T47D (cell line): ENCODE data around the gene CTNNBL1.

Experiments
- DNase-seq, 2 experiments: peaks; one replicate each; pipeline versions ENCODE4 v3.0.0 to v3.0.0-alpha.2; 2011 to 2012; ENCODE audit warnings: low read depth in 1 of 2, low spot score in 1 of 2
- JUND ChIP-seq: IDR thresholded peaks from 2 replicates; pipeline ENCODE4 v1.6.1; 2012; ENCODE audit warnings: low read depth
- in situ Hi-C: cut with HindIII; loops from 2 replicates; pipeline ENCODE4 v1.10.0; 2016; ENCODE audit warnings: low sequenced_read_pairs, low pct_unique_long_range_greater_than_20kb

CTNNBL1 gene

GRCh38 chr20:37742131-37742530 is 48.3 kb downstream of the CTNNBL1 start:
- DNase-seq: no peak
- TF ChIP-seq JUND: no peak
- in situ Hi-C loops: no loop called here

- in situ Hi-C loops: no loop called here
- TF ChIP-seq JUND: no peak
- no peak for DNase-seq
Observed at GRCh38 chr20:37744347-37744746, 50.5 kb downstream of the CTNNBL1 start.

GRCh38 chr20:37745553-37745952 is 51.7 kb downstream of the CTNNBL1 start:
- in situ Hi-C loops: no loop called here

GRCh38 chr20:37748015-37748414 is 54.2 kb downstream of the CTNNBL1 start:
- TF ChIP-seq JUND: no peak
- in situ Hi-C loops: no loop called here
- no peak for DNase-seq

More at GRCh38 chr20:37745553-37745952, 51.7 kb downstream of the CTNNBL1 start:
- no peak for DNase-seq
- no peak for TF ChIP-seq JUND

- in situ Hi-C loops: no loop called here
- no peak for DNase-seq
- TF ChIP-seq JUND: no peak
Observed at GRCh38 chr20:37749218-37749617, 55.4 kb downstream of the CTNNBL1 start.

- TF ChIP-seq JUND: no peak
- in situ Hi-C loops: no loop called here
- DNase-seq: no peak
Observed at GRCh38 chr20:37749620-37750403, 56.0 kb downstream of the CTNNBL1 start.

- in situ Hi-C loops: no loop called here
- DNase-seq: peak in 1 of 2 experiments; percentile 55
- TF ChIP-seq JUND: no peak
Observed at GRCh38 chr20:37755665-37756064, 61.8 kb downstream of the CTNNBL1 start.

- no peak for DNase-seq
- no peak for TF ChIP-seq JUND
Observed at GRCh38 chr20:37756234-37756633, 62.4 kb downstream of the CTNNBL1 start.

GRCh38 chr20:37757550-37757949 is 63.7 kb downstream of the CTNNBL1 start:
- in situ Hi-C loops: no loop called here
- TF ChIP-seq JUND: no peak
- peak; percentile 27 to 68 for DNase-seq

More at GRCh38 chr20:37756234-37756633, 62.4 kb downstream of the CTNNBL1 start:
- in situ Hi-C loops: no loop called here

GRCh38 chr20:37758332-37758731 is 64.5 kb downstream of the CTNNBL1 start:
- DNase-seq: peak in 1 of 2 experiments; percentile 39
- TF ChIP-seq JUND: no peak

GRCh38 chr20:37759052-37759553 is 65.3 kb downstream of the CTNNBL1 start:
- TF ChIP-seq JUND: no peak
- in situ Hi-C loops: no loop called here
- DNase-seq: no peak

More at GRCh38 chr20:37758332-37758731, 64.5 kb downstream of the CTNNBL1 start:
- in situ Hi-C loops: no loop called here

GRCh38 chr20:37759761-37760209 is 66.0 kb downstream of the CTNNBL1 start:
- no peak for DNase-seq
- no peak for TF ChIP-seq JUND
- in situ Hi-C loops: no loop called here

- TF ChIP-seq JUND: no peak
- in situ Hi-C loops: no loop called here
- DNase-seq: no peak
Observed at GRCh38 chr20:37760322-37760721, 66.5 kb downstream of the CTNNBL1 start.
